HG02642 (cell line): ENCODE results near the gene GPR160.

Experiments
- ATAC-seq: cut with Tn5 transposase; IDR thresholded peaks from one replicate; pipeline ENCODE4 v1.9.1; 2021; ENCODE audit warnings: mild to moderate bottlenecking; ENCODE audit not compliant: unreplicated experiment, poor library complexity

GPR160 gene

GRCh38 chr3:170027233-170028102, 10.3 kb upstream of the GPR160 start:
- no peak for ATAC-seq

DNA sequence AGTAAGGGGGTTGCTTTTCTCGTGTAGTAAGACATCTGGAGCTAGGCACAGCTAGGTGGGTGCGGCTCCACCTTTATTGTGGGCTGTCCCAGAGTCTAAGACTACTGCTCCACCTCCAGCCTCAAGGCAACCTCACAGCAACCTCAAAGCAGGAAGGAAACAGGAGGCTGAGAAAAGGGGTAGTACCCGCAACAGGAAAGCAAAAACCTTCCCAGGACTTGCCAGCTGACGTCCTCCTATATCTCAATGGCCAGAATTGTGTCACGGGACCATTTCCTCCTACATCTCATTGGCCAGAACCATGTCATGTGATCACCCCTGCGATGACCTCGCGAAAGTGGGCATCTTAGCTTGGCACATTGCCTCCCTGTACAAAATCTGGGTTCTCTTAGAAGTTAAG, 4.3 kb upstream of the GPR160 start:
- ATAC-seq, result no peak

DNA sequence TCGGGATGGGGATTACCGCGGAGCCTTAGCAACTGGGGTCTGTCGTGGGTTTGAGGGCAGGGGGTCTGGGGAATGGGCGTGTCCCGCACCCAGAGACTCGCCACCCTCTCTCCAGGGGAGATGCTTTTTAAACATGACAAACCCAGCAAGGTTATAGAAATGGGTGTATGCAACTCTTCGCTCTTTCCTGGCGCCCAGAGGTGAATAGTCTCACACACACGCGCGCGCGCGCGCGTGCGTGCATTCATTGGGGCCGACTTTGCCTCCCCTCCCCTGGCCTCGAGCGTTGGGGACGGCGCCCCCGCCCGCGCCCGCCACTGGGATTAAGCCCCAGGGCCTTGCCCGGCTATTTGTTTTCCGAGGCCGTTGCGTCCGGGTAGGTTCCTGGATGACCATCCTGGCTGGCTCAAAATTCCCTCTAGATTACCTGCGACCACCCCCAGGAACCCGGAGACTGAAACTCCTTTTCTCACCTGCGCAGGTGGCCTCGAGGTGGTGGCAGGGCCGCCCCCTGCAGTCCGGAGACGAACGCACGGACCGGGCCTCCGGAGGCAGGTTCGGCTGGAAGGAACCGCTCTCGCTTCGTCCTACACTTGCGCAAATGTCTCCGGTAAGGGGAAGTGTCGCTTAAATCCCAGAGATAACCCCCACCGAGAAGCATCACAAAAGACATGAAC, 777 bp downstream of the GPR160 start:
- peak; percentile 23 for ATAC-seq

GRCh38 chr3:170040418-170040817, 2.6 kb downstream of the GPR160 start:
- ATAC-seq, result no peak

GRCh38 chr3:170043506-170043905, 5.7 kb downstream of the GPR160 start:
- ATAC-seq, result no peak

GRCh38 chr3:170044271-170044670, 6.5 kb downstream of the GPR160 start:
- no peak for ATAC-seq

- ATAC-seq, result peak; percentile 83
Observed at GRCh38 chr3:170044795-170045244, 7.0 kb downstream of the GPR160 start.

DNA sequence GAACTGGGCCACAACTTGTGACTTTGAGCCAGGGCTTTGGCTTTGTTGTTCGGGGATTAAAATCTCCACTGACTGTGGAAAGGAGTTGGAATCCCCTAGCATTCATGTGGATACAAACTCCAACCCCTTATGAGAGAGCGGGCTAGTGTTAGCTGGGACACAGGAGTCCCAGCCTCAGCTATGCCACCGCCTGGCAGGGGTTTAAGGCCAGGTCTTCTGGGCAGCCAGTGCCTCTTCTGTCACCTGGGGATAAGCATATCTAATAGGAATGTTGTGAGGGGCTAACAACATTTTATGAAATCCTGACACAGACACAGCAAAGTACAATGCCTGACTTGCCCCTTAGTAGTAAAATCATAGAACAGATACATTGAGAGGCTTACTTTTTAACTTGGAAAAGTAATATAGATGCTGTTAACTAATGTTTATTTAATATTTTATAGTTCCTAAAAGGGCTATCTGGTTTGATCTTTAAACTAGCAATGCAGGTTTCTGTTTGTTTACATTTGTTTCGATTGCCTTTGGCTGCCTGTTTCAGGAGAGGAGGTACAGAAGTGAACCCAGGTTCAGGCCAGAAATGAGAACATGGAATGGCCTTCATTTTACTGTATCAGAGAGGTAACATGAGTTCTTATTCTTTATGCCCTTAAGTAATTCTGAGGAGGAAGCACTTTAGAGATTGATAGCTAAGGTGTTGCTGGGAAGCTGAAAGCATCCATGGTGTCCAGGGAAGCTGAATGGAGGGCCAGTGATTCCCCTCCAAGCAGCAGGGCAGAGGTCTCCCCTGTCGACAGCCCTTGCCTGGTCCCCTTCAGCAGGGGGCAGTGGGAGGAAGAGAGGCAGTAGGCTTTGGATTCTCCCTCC, 8.7 kb downstream of the GPR160 start:
- ATAC-seq, result no peak

- ATAC-seq, result no peak
Observed at GRCh38 chr3:170047133-170047404, 9.3 kb downstream of the GPR160 start.

GRCh38 chr3:170049146-170050000, 11.6 kb downstream of the GPR160 start:
- ATAC-seq, result no peak

DNA sequence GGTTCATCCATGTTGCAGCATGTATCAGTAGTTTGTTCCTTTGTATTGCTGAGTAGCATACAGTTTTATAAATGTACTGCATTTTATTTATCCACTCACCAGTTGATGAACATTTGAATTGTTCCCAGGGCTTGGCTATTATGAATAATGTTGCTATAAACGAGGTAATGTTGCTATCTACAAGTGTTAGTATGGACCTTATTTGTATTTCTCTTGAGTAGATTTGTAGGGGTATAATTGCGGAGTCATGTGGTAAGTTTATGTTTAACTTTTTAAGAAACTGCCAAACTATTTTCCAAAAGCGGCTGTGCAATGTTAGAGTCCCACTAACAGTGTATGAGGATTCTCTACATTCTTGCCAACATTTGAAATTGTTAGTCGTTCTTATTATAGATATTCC, 13.0 kb downstream of the GPR160 start:
- ATAC-seq, result no peak

DNA sequence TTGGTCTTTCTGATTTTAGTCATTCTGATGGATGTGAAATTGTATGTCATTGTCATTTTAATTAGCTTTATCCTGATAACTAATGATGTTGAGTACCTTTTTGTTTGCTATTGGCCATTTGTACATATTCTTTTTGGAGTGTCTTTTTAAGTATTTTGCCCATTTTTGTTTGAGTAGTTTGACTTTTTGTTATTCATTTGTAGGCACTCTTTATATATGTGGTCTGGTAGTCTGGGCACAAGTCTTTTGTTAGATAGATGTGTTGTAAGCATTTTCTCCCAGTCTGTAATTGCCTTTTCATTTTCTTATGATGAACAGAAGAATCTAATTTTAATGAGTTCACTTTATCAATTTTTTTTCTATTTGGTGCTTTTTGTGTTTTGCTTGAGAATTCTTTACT, 14.6 kb downstream of the GPR160 start:
- ATAC-seq, result no peak

DNA sequence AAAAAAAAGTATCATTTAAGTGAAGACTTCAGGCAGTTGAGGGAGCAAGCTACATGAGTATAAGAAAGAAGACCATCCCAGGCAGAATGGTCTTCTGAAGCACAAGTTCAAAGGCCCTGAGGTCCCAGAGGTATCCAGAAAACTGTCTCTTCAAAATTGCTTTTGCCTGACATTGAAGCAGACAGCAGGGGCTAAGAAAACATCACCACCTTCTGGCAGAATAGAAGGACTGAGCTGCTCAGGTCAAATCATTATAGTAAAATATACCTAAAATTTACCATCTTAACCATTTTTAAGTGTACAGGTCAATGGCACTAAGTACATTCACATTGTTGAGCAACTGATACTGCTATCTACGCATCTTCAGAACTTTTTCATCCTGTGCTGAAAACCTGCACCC, 16.4 kb downstream of the GPR160 start:
- ATAC-seq, result no peak

- peak; percentile 73 for ATAC-seq
Observed at GRCh38 chr3:170055209-170055608, 17.4 kb downstream of the GPR160 start.

GRCh38 chr3:170056710-170057454, 19.1 kb downstream of the GPR160 start:
- ATAC-seq, result peak; percentile 89

- no peak for ATAC-seq
Observed at GRCh38 chr3:170057550-170057949, 19.8 kb downstream of the GPR160 start.

- peak; percentile 23 for ATAC-seq
Observed at GRCh38 chr3:170058127-170058526, 20.3 kb downstream of the GPR160 start.

DNA sequence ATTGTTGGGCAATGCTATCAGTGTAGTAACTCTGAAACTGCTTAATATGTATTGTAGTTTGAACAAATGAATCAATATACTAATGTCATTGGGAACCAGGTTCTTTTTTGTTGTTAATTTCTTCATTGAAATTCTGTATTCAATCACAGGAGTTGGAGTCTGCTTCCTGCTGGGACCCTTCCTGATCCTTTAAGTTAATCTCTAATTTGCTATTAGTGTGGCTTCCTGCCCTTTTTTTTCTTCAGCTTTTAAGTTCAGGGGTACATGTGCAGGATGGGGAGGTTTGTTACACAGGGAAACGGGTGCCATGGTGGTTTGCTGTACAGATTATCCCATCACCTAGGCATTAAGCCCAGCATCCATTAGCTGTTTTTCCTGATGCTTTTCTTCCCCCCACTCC, 21.7 kb downstream of the GPR160 start:
- ATAC-seq, result no peak

DNA sequence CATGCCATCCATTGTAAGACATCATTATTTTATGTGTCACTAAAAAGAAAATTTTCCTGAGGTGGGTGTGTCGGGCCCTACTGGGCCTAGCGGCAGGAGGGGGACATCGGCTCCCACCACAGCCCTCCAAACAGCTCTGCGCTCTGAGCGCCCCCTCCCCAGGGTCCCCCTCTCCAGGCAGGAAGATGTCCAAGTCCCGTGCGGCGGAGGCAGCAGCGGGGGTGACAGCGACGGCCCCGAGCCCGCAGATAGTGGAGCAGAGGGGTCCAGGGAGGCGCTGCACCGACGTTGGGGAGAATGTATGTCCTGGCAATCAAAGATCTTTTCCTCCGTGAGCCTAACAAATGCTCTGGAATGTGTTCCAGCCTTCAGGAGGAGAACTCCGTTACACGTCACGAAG, 24.3 kb downstream of the GPR160 start:
- ATAC-seq, result no peak
